Esophagus squamous epithelium (tissue), 5 donors: ENCODE data around the gene MOB3A. TPM values are rescaled to one million over a fixed set of nuclear protein-coding genes. Genes with fewer than 3 reads are reported as not detected.
A peak's percentile ranks its signal among the peaks of the same experiment; 100 is the strongest.

Source experiments
- DNase-seq: peaks from one replicate; lab custom pipeline; 2025; lab: John Stamatoyannopoulos, UW
- H3K27ac ChIP-seq, 4 donors: fragments of 200-600 bp; sonication (generic); one replicate each; pipeline ENCODE4 v1.5.1; 2016 to 2019; ENCODE audit warnings: mild to moderate bottlenecking in 1 of 4
- H3K27me3 ChIP-seq, 4 donors: fragments of 200-600 bp; sonication (generic); 1 replicate in 3 of 4; 2 replicates in 1 of 4; pipeline versions ENCODE4 v1.5.1 to v1.6.0; 2017 to 2021; ENCODE audit warnings: antibody characterized with exemption in 1 of 4
- H3K36me3 ChIP-seq, 3 donors: fragments of 200-600 bp; sonication (generic); one replicate each; pipeline ENCODE4 v1.5.1; 2016 to 2019
- H3K4me1 ChIP-seq, 3 donors: fragments of 200-600 bp; sonication (generic); one replicate each; pipeline ENCODE4 v1.5.1; 2017 to 2019
- H3K4me3 ChIP-seq, 4 donors: fragments of 200-600 bp; sonication (generic); 1 replicate in 3 of 4; 2 replicates in 1 of 4; pipeline ENCODE4 v1.5.1; 2016 to 2019; ENCODE audit warnings: mild to moderate bottlenecking in 2 of 4, moderate library complexity in 1 of 4
- H3K9me3 ChIP-seq, 3 donors: fragments of 200-600 bp; sonication (generic); one replicate each; pipeline ENCODE4 v1.5.1; 2016 to 2019
- POLR2A ChIP-seq, 4 donors: fragments of 450-650 bp; IDR thresholded peaks; one replicate each; pipeline ENCODE4 v1.6.1; 2017; ENCODE audit warnings: antibody characterized with exemption in 4 of 4, mild to moderate bottlenecking in 4 of 4, moderate library complexity in 3 of 4
- WGBS, 2 donors: methylation state at CpG; one replicate each; pipeline ENCODE4 v1.1.5; 2018; 5-methylcytosine and 5-hydroxymethylcytosine counted together
- intact Hi-C: fragments of 100-400 bp; cut with DNase I; formaldehyde crosslinking; loops from one replicate; pipeline ENCODE4 v1.15.0; 2022
- total RNA-seq, 4 donors: library from RNA; depleted of rRNA; stranded (reverse); fragments of >200 nt; gene quantifications; one replicate each; pipeline ENCODE4 v1.1.0, GENCODE V29; 2016
- TF ChIP-seq, protein P1 (sequence below), 6 experiments: fragments of 450-650 bp in 4 of 6; fragments of 200-600 bp in 2 of 6; sonication (generic) in 2 of 6; IDR thresholded peaks; one replicate each; pipeline ENCODE4 v1.5.1; 2016 to 2019; ENCODE audit warnings: antibody characterized with exemption in 6 of 6, mild to moderate bottlenecking in 4 of 6, moderate library complexity in 4 of 6
- donor health status: DM: yes; HTN: yes; CAD: no.

MOB3A gene
- total RNA-seq, 4 donors from 2014 or later = 22.9 to 26.9 (median 23.6) TPM

DNA sequence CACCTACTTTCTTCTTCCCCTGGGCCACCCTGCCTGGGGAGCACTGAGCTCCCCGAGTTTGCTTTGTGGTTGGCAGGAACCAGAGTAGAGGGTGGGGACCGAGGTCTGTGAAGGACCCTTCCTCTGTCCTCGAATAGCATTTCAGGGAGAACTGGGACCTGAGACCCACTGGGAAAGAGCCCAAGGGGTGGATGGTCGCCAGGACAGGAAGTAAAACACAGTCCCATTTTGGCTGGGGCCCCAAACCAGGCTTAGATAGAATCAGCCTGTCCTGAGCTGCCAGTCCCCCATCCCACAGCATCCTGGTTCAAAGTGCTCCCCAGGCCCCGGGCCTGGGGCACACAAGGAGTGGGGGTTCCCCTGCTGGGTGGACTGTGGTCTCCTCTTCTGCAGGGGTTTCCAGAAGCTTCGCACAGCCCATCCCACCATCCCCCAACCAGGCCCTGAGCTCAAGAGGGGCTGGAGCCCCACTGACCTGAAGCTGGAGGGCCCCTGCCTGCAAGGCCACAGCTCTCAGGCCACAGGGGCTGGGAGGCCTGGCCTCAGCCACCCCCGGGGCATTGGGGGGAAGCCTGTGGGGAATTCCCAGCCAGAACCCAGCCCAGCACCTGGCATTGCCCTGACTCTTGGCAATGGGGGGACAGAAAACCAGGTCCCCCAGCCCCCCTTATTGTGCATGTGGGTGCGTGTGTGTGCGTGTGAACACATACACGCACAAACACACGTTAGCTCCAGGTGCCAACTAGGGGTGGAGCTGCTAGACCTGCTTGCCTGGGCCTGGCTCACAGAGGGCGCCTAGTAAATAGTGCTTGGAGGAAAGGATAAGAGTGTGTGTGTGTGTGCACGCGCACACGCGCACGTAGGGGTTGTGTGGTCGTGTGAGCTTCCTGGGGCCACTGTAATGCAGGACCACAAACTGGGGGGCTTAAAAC lies 44.1 kb downstream of the MOB3A start:
- peak overlapping the region; percentile 97 to 99 (median 99) for H3K27ac ChIP-seq
- DNase-seq = no peak
- intact Hi-C loops = no loop called here
- peak overlapping the region in 3 of 4 donors; percentile 94 to 99 (median 97) for H3K4me3 ChIP-seq
- no peak for TF ChIP-seq POLR2A (IDR thresholded peaks at IDR 0.05)
- TF ChIP-seq, protein P1, sequence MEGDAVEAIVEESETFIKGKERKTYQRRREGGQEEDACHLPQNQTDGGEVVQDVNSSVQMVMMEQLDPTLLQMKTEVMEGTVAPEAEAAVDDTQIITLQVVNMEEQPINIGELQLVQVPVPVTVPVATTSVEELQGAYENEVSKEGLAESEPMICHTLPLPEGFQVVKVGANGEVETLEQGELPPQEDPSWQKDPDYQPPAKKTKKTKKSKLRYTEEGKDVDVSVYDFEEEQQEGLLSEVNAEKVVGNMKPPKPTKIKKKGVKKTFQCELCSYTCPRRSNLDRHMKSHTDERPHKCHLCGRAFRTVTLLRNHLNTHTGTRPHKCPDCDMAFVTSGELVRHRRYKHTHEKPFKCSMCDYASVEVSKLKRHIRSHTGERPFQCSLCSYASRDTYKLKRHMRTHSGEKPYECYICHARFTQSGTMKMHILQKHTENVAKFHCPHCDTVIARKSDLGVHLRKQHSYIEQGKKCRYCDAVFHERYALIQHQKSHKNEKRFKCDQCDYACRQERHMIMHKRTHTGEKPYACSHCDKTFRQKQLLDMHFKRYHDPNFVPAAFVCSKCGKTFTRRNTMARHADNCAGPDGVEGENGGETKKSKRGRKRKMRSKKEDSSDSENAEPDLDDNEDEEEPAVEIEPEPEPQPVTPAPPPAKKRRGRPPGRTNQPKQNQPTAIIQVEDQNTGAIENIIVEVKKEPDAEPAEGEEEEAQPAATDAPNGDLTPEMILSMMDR (IDR thresholded peaks at IDR 0.05) = no peak
- H3K9me3 ChIP-seq = no peaks in the 10 kb centered on the region
- 19 to 20% methylated on average over 9 to 14 of the region's 18 CpGs for WGBS, 2 donors
- H3K36me3 ChIP-seq = peaks cover 0 to 25% (median 6%) of the 10 kb centered on the region in 3 donors
- H3K4me1 ChIP-seq = peaks cover 76 to 89% (median 79%) of the 10 kb centered on the region in 3 donors
- H3K27me3 ChIP-seq = no peaks in the 10 kb centered on the region

DNA sequence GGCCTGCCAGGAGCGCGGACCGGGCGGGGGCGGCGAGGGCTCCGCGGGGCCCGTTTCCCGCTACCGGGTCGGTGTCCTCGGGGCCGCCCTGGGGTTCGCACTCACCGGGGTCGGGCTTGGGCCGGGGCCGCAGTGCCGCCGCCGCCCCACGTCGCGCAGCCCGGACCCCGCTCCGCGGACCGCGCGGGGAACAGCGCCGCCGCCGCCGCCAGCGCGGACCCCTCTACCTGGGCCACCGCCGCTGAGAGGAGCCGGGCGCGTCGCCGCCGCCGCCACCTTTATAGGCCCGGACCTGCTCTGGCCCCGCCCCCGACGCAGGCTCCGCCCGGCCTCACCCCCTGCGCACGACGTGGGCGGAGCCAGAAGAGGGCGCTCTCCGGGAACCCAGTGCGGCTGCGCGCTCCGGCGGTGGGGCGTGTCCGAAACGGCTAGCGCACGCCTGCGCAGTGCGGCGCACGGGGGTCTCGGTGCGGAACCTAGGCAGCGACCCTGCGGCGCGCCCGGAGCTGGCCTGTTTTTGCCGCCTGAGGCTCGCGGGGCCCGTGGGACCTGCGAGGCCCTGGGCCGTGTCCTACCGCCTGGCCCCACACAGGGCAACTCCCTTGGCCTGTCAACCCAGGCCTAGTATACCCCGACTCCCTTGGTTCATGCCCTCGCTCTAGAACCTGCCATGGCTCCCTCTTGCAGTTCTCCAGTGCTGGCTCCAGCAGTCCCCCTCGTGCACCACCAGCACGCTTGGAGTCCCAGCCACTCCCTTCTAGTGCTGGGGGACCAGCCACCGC lies 44.9 kb downstream of the MOB3A start, which contains the start of gene MKNK2:
Gene MKNK2 (minus strand): TSS at position 254 of the 782 bp plus-strand sequence. CDS start 393 bp downstream, outside the sequence.
- Histone ChIP-seq H3K4me3 (peak within 1 kb of the TSS; percentile 94 to 99 (median 98)), H3K27me3 (no peaks in the 10 kb centered on the region)

DNA sequence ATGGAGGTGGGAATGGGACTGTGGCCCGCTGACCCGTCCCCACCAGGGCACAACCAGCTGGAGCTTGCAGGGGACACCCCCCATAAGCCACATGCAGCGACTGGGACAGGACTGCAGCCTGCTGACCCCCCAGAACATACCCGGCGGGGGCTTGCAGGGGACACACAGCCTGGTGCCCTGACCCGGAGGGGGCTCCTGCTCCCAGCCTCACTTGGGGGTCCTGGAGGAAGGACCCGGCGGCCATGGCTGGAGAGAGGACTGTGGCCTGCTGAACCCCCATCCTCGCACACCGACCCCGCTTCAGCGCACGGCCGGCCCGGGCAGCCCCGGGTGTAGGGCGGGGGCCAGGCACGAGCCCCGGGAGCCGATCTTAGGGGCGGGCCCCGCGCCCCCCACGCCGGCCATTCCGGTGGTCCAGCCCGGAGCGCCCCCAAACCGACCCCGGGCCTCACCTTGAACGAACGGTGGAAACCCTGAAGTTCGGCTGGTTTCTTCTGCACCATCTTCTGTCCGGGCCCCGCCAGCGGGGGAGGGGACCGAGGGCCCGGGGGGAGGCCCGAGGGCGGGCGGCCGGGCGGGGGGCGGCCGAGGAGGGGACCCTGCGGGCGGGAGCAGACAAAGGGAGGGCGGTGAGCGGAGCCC lies 45.7 kb downstream of the MOB3A start:
- intact Hi-C loops = no loop called here
- Histone ChIP-seq H3K4me1 (peaks cover 78 to 89% (median 81%) of the 10 kb centered on the region in 3 donors), H3K27me3 (no peaks in the 10 kb centered on the region), H3K4me3 (peak overlapping the region; percentile 94 to 99 (median 98)), H3K9me3 (no peaks in the 10 kb centered on the region), H3K36me3 (peaks cover 7 to 41% (median 17%) of the 10 kb centered on the region in 3 donors), H3K27ac (peak overlapping the region; percentile 97 to 99 (median 99))
- no CpG with 5 or more reads among the region's 49 CpGs for WGBS, 2 donors
- no peak for DNase-seq
- TF ChIP-seq, protein P1 (IDR thresholded peaks at IDR 0.05) = peak in 1 of 6 experiments; percentile 8
- peak in 1 of 4 donors; percentile 1 for TF ChIP-seq POLR2A (IDR thresholded peaks at IDR 0.05)

More for the DNA sequence above, 44.9 kb downstream of the MOB3A start, which contains the start of gene MKNK2:
- Histone ChIP-seq H3K9me3 (no peaks in the 10 kb centered on the region), H3K4me1 (peaks cover 78 to 89% (median 81%) of the 10 kb centered on the region in 3 donors), H3K36me3 (peaks cover 1 to 34% (median 10%) of the 10 kb centered on the region in 3 donors), H3K27ac (peak within 1 kb of the TSS; percentile 97 to 99 (median 99))
- peak in 3 of 4 donors; percentile 97 to 99 (median 99) for TF ChIP-seq POLR2A (IDR thresholded peaks at IDR 0.05)
- TF ChIP-seq, protein P1 (IDR thresholded peaks at IDR 0.05) = peak; percentile 13 to 96 (median 72)
- WGBS, 2 donors = 30% methylated on average over 4 of the region's 93 CpGs; no CpG with 5 or more reads in 1 of the 2 donors
- DNase-seq = peak; percentile 68
- intact Hi-C loops = no loop called here

DNA sequence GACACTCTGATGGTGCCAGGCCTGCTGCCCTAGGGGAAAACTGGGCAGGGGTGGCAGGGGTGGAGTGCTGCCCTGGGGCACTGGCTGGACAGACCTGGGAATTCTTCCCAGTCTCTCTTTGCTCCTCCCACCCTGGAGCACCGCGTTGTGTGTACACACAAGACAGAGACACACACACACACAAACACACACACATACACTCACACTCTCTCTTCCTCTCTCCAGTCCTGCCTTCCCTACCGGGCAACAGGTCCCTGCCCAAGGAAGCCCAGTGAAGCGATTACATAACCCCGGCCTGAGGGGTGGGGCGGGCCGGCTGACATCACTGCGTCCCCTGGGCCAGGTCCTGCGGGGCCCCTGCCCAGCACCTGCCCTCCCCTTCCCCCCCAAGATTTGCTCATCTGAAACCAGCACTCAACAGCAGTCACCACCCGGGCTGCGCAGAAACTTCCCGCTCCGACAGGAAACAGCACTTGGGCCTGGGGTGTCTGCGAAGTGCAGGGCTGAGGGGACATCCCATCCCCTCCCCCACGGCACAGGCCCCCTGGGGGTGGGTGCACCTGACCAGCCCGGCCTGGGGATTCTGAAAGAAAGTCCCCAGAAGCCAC lies 46.3 kb downstream of the MOB3A start:
- peak overlapping the region; percentile 97 to 99 (median 99) for H3K27ac ChIP-seq
- no peaks in the 10 kb centered on the region for H3K27me3 ChIP-seq
- peaks cover 12 to 47% (median 23%) of the 10 kb centered on the region in 3 donors for H3K36me3 ChIP-seq
- H3K4me1 ChIP-seq = peaks cover 79 to 89% (median 82%) of the 10 kb centered on the region in 3 donors
- intact Hi-C loops = no loop called here
- H3K4me3 ChIP-seq = peak overlapping the region; percentile 94 to 99 (median 98)
- WGBS, 2 donors = 0% methylated on average over 2 to 3 of the region's 16 CpGs
- no peak for DNase-seq
- TF ChIP-seq POLR2A (IDR thresholded peaks at IDR 0.05) = peak in 2 of 4 donors; percentile 64 to 82
- TF ChIP-seq, protein P1 (IDR thresholded peaks at IDR 0.05) = no peak
- no peaks in the 10 kb centered on the region for H3K9me3 ChIP-seq
